ENCODE measurements around the gene COL4A4. TPM values are rescaled to one million over a fixed set of nuclear protein-coding genes. Genes with fewer than 3 reads are reported as not detected.

COL4A4 gene
- total RNA-seq, 5 donors from 2014 or later (not counting 1 experiment from before 2014, with no cell fraction given) = 0.08 to 0.28 (median 0.20) TPM

GRCh38 chr2:227033471-227034148 is 130.4 kb downstream of the COL4A4 start:
- H3K4me3 Mint-ChIP-seq = no peak overlapping the region
- peaks cover 8 to 25% of the 10 kb centered on the region in 2 donors for H3K27me3 Mint-ChIP-seq
- H3K4me1 Mint-ChIP-seq = no peaks in the 10 kb centered on the region
- no peaks in the 10 kb centered on the region for H3K9me3 Mint-ChIP-seq
- no peaks in the 10 kb centered on the region for H3K36me3 ChIP-seq (ENCODE audit: control insufficient read depth in 2 of 2, extremely low read depth in 1 of 2, insufficient read depth in 1 of 2, low read length in 1 of 2)
- no peaks in the 10 kb centered on the region for H3K9me3 ChIP-seq
- H3K36me3 Mint-ChIP-seq = no peaks in the 10 kb centered on the region
- no peaks in the 10 kb centered on the region for H3K4me1 ChIP-seq (ENCODE audit: control insufficient read depth in 1 of 2, extremely low read depth in 1 of 2, insufficient read depth in 2 of 2, low read length in 2 of 2)
- H3K4me3 ChIP-seq (ENCODE audit: control insufficient read depth in 1 of 2, extremely low read depth in 1 of 2, low read length in 1 of 2) = no peak overlapping the region
- ChIA-PET CTCF (interaction anchor here in 1 of 2 donors (0.6 to 0.7 kb wide), 2 partner anchors 732 to 1342 kb away, joined by 3 read pairs; no protein-coding TSS in a partner anchor), POLR2A (no interaction called here)
- peak in 9 of 35 experiments; percentile 2 to 18 (median 3) for DNase-seq
- H3K27ac ChIP-seq (ENCODE audit: low read length) = no peak overlapping the region
- H3K27ac Mint-ChIP-seq = no peak overlapping the region
- ATAC-seq (replicated peaks in 1 of 4) = peak in 1 of 4 experiments; percentile 48
- 64% methylated on average over 13 of the region's 16 CpGs for WGBS (ENCODE audit: insufficient coverage)
- H3K27me3 ChIP-seq (replicated peaks in 1 of 2; ENCODE audit: control insufficient read depth in 2 of 2, extremely low read depth in 1 of 2, insufficient read depth in 2 of 2, low read length in 1 of 2) = peaks cover 0 to 9% of the 10 kb centered on the region in 2 experiments

- H3K9me3 ChIP-seq = no peaks in the 10 kb centered on the region
- no peak overlapping the region for H3K4me3 Mint-ChIP-seq
- CTCF ChIA-PET = interaction anchor here in 1 of 2 donors (0.6 kb wide), 1 partner anchor 733 kb away, joined by 5 read pairs; no protein-coding TSS in a partner anchor
- no peaks in the 10 kb centered on the region for H3K4me1 ChIP-seq (ENCODE audit: control insufficient read depth in 1 of 2, extremely low read depth in 1 of 2, insufficient read depth in 2 of 2, low read length in 2 of 2)
- ATAC-seq (replicated peaks in 1 of 4) (no peak), DNase-seq (peak in 1 of 35 experiments; percentile 2)
- H3K36me3 Mint-ChIP-seq = no peaks in the 10 kb centered on the region
- H3K27ac Mint-ChIP-seq = no peak overlapping the region
- POLR2A ChIA-PET = no interaction called here
- H3K27me3 Mint-ChIP-seq = peaks cover 0 to 17% of the 10 kb centered on the region in 2 donors
- H3K9me3 Mint-ChIP-seq = no peaks in the 10 kb centered on the region
- WGBS (ENCODE audit: insufficient coverage) = 33% methylated on average over 2 of the region's 3 CpGs
- H3K36me3 ChIP-seq (ENCODE audit: control insufficient read depth in 2 of 2, extremely low read depth in 1 of 2, insufficient read depth in 1 of 2, low read length in 1 of 2) = no peaks in the 10 kb centered on the region
- H3K27ac ChIP-seq (ENCODE audit: low read length) = no peak overlapping the region
- no peak overlapping the region for H3K4me3 ChIP-seq (ENCODE audit: control insufficient read depth in 1 of 2, extremely low read depth in 1 of 2, low read length in 1 of 2)
- no peaks in the 10 kb centered on the region for H3K4me1 Mint-ChIP-seq
- peaks cover 0 to 7% of the 10 kb centered on the region in 2 experiments for H3K27me3 ChIP-seq (replicated peaks in 1 of 2; ENCODE audit: control insufficient read depth in 2 of 2, extremely low read depth in 1 of 2, insufficient read depth in 2 of 2, low read length in 1 of 2)
Observed at GRCh38 chr2:227031379-227031778, 132.6 kb downstream of the COL4A4 start.

- Mint-ChIP-seq H3K9me3 (no peaks in the 10 kb centered on the region), H3K27me3 (peaks cover 0 to 13% of the 10 kb centered on the region in 2 donors), H3K4me1 (no peaks in the 10 kb centered on the region), H3K36me3 (no peaks in the 10 kb centered on the region), H3K4me3 (no peak overlapping the region), H3K27ac (no peak overlapping the region)
- no CpG with 5 or more reads among the region's 2 CpGs for WGBS (ENCODE audit: insufficient coverage)
- H3K4me3 ChIP-seq (ENCODE audit: control insufficient read depth in 1 of 2, extremely low read depth in 1 of 2, low read length in 1 of 2) = no peak overlapping the region
- DNase-seq (no peak), ATAC-seq (replicated peaks in 1 of 4) (no peak)
- H3K27me3 ChIP-seq (replicated peaks in 1 of 2; ENCODE audit: control insufficient read depth in 2 of 2, extremely low read depth in 1 of 2, insufficient read depth in 2 of 2, low read length in 1 of 2) = peaks cover 0 to 6% of the 10 kb centered on the region in 2 experiments
- H3K27ac ChIP-seq (ENCODE audit: low read length) = no peak overlapping the region
- H3K4me1 ChIP-seq (ENCODE audit: control insufficient read depth in 1 of 2, extremely low read depth in 1 of 2, insufficient read depth in 2 of 2, low read length in 2 of 2) = no peaks in the 10 kb centered on the region
- H3K36me3 ChIP-seq (ENCODE audit: control insufficient read depth in 2 of 2, extremely low read depth in 1 of 2, insufficient read depth in 1 of 2, low read length in 1 of 2) = no peaks in the 10 kb centered on the region
- POLR2A ChIA-PET = no interaction called here
- CTCF ChIA-PET = interaction anchor here in 1 of 2 donors (0.6 kb wide), 1 partner anchor 734 kb away, joined by 5 read pairs; no protein-coding TSS in a partner anchor
- no peaks in the 10 kb centered on the region for H3K9me3 ChIP-seq
Observed at GRCh38 chr2:227030789-227031188, 133.2 kb downstream of the COL4A4 start.

GRCh38 chr2:227029426-227030105 is 134.4 kb downstream of the COL4A4 start:
- H3K36me3 ChIP-seq (ENCODE audit: control insufficient read depth in 2 of 2, extremely low read depth in 1 of 2, insufficient read depth in 1 of 2, low read length in 1 of 2) = no peaks in the 10 kb centered on the region
- H3K27ac Mint-ChIP-seq = no peak overlapping the region
- CTCF ChIA-PET = no interaction called here

GRCh38 chr2:227025510-227025909 is 138.5 kb downstream of the COL4A4 start:
- Histone ChIP-seq H3K4me3 (ENCODE audit: control insufficient read depth in 1 of 2, extremely low read depth in 1 of 2, low read length in 1 of 2) (no peak overlapping the region), H3K27ac (ENCODE audit: low read length) (no peak overlapping the region), H3K36me3 (ENCODE audit: control insufficient read depth in 2 of 2, extremely low read depth in 1 of 2, insufficient read depth in 1 of 2, low read length in 1 of 2) (no peaks in the 10 kb centered on the region), H3K27me3 (replicated peaks in 1 of 2; ENCODE audit: control insufficient read depth in 2 of 2, extremely low read depth in 1 of 2, insufficient read depth in 2 of 2, low read length in 1 of 2) (peaks cover 0 to 10% of the 10 kb centered on the region in 2 experiments), H3K9me3 (no peaks in the 10 kb centered on the region), H3K4me1 (ENCODE audit: control insufficient read depth in 1 of 2, extremely low read depth in 1 of 2, insufficient read depth in 2 of 2, low read length in 2 of 2) (no peaks in the 10 kb centered on the region)
- Mint-ChIP-seq H3K36me3 (no peaks in the 10 kb centered on the region), H3K4me3 (no peak overlapping the region), H3K27me3 (peaks cover 6 to 8% of the 10 kb centered on the region in 2 donors), H3K9me3 (no peaks in the 10 kb centered on the region), H3K27ac (no peak overlapping the region), H3K4me1 (no peaks in the 10 kb centered on the region)
- ATAC-seq (replicated peaks in 1 of 4) (no peak), DNase-seq (no peak)
- ChIA-PET POLR2A (no interaction called here), CTCF (no interaction called here)
- WGBS (ENCODE audit: insufficient coverage) = no CpG with 5 or more reads among the region's 2 CpGs

More at GRCh38 chr2:227029426-227030105, 134.4 kb downstream of the COL4A4 start:
- Mint-ChIP-seq H3K36me3 (no peaks in the 10 kb centered on the region), H3K27me3 (peaks cover 0 to 4% of the 10 kb centered on the region in 2 donors), H3K4me3 (no peak overlapping the region), H3K4me1 (no peaks in the 10 kb centered on the region), H3K9me3 (no peaks in the 10 kb centered on the region)
- DNase-seq = no peak
- H3K4me1 ChIP-seq (ENCODE audit: control insufficient read depth in 1 of 2, extremely low read depth in 1 of 2, insufficient read depth in 2 of 2, low read length in 2 of 2) = no peaks in the 10 kb centered on the region
- 89% methylated on average over 1 of the region's 3 CpGs for WGBS (ENCODE audit: insufficient coverage)
- H3K27me3 ChIP-seq (replicated peaks in 1 of 2; ENCODE audit: control insufficient read depth in 2 of 2, extremely low read depth in 1 of 2, insufficient read depth in 2 of 2, low read length in 1 of 2) = peaks cover 0 to 6% of the 10 kb centered on the region in 2 experiments
- no peaks in the 10 kb centered on the region for H3K9me3 ChIP-seq
- no peak overlapping the region for H3K27ac ChIP-seq (ENCODE audit: low read length)
- H3K4me3 ChIP-seq (ENCODE audit: control insufficient read depth in 1 of 2, extremely low read depth in 1 of 2, low read length in 1 of 2) = no peak overlapping the region
- ATAC-seq (replicated peaks in 1 of 4) = no peak
- POLR2A ChIA-PET = no interaction called here

GRCh38 chr2:227022608-227023007 is 141.4 kb downstream of the COL4A4 start:
- H3K9me3 ChIP-seq = no peaks in the 10 kb centered on the region
- peaks cover 0 to 7% of the 10 kb centered on the region in 2 experiments for H3K27me3 ChIP-seq (replicated peaks in 1 of 2; ENCODE audit: control insufficient read depth in 2 of 2, extremely low read depth in 1 of 2, insufficient read depth in 2 of 2, low read length in 1 of 2)
- H3K4me3 ChIP-seq (ENCODE audit: control insufficient read depth in 1 of 2, extremely low read depth in 1 of 2, low read length in 1 of 2) = no peak overlapping the region
- Mint-ChIP-seq H3K4me1 (no peaks in the 10 kb centered on the region), H3K4me3 (no peak overlapping the region), H3K27ac (no peak overlapping the region), H3K36me3 (no peaks in the 10 kb centered on the region), H3K9me3 (no peaks in the 10 kb centered on the region), H3K27me3 (peaks cover 6 to 10% of the 10 kb centered on the region in 2 donors)
- no peaks in the 10 kb centered on the region for H3K36me3 ChIP-seq (ENCODE audit: control insufficient read depth in 2 of 2, extremely low read depth in 1 of 2, insufficient read depth in 1 of 2, low read length in 1 of 2)
- 56% methylated on average over 2 of the region's 3 CpGs for whole genome bisulfite sequencing (ENCODE audit: insufficient coverage)
- ChIA-PET POLR2A (interaction anchor here in 1 of 2 donors (0.6 kb wide), 1 partner anchor 197 kb away, joined by 5 read pairs; no protein-coding TSS in a partner anchor), CTCF (no interaction called here)
- no peak overlapping the region for H3K27ac ChIP-seq (ENCODE audit: low read length)
- no peak for ATAC-seq (replicated peaks in 1 of 4)
- DNase-seq = no peak
- H3K4me1 ChIP-seq (ENCODE audit: control insufficient read depth in 1 of 2, extremely low read depth in 1 of 2, insufficient read depth in 2 of 2, low read length in 2 of 2) = no peaks in the 10 kb centered on the region

Measured in T-cell (primary cell).